OCI-LY3 (cell line): ENCODE measurements around the gene CFAP46.

ENCODE experiments used
- H2AFZ ChIP-seq: fragments of 200-600, 300-600 bp; shearing (Covaris generic); 2 replicates; pipeline ENCODE4 v1.6.0; 2014; ENCODE audit warnings: antibody characterized with exemption, low read depth, low read length
- H3K27ac ChIP-seq: fragments of 200-600, 300-600 bp; sonication (generic); 2 replicates; pipeline ENCODE4 v1.5.1; 2014; ENCODE audit warnings: mild to moderate bottlenecking, low read length, moderate library complexity, mixed read lengths
- H3K27me3 ChIP-seq: fragments of 200-600, 300-600 bp; sonication (generic); 2 replicates; pipeline ENCODE4 v1.6.1; 2014; ENCODE audit warnings: low read depth, low read length, mixed read lengths
- H3K36me3 ChIP-seq: fragments of 200-600, 300-600 bp; sonication (generic); replicated peaks from 2 replicates; pipeline ENCODE3; 2014; ENCODE audit warnings: low read depth, low read length, mixed read lengths
- H3K4me1 ChIP-seq: fragments of 300-600, 200-600 bp; sonication (generic); 2 replicates; pipeline ENCODE4 v1.6.1; 2014; ENCODE audit warnings: low read length, mixed read lengths
- H3K4me2 ChIP-seq: fragments of 200-600, 300-600 bp; sonication (generic); 2 replicates; pipeline ENCODE4 v1.6.1; 2014; ENCODE audit warnings: low read length, mixed read lengths
- H3K4me3 ChIP-seq: fragments of 300-600, 200-600 bp; sonication (generic); 2 replicates; pipeline ENCODE4 v1.5.1; 2014; ENCODE audit warnings: antibody characterized with exemption, mild to moderate bottlenecking, low read length, moderate library complexity
- H3K79me2 ChIP-seq: fragments of 300-600, 200-600 bp; shearing (Covaris generic); 2 replicates; pipeline ENCODE4 v1.6.1; 2014; ENCODE audit warnings: mild to moderate bottlenecking, low read length, mixed read lengths
- H3K9ac ChIP-seq: fragments of 300-600, 200-600 bp; shearing (Covaris generic); 2 replicates; pipeline ENCODE4 v1.6.0; 2014; ENCODE audit warnings: mild to moderate bottlenecking, low read length, moderate library complexity
- H3K9me3 ChIP-seq: fragments of 200-600, 300-600 bp; shearing (Covaris generic); 2 replicates; pipeline ENCODE4 v1.6.1; 2014; ENCODE audit warnings: low read length, mixed read lengths; ENCODE audit not compliant: insufficient read depth
- H4K20me1 ChIP-seq: fragments of 200-600, 300-600 bp; sonication (generic); 2 replicates; pipeline ENCODE4 v1.6.1; 2016; ENCODE audit warnings: low read length, mixed read lengths; ENCODE audit not compliant: insufficient read depth
- CTCF ChIP-seq: fragments of 200-600, 300-600 bp; sonication (generic); IDR thresholded peaks from 2 replicates; pipeline ENCODE4 v1.5.1; 2014; ENCODE audit warnings: antibody characterized with exemption, low read length, low read depth
- EZH2phosphoT487 ChIP-seq: fragments of 200-600 bp; shearing (Covaris generic); IDR thresholded peaks from 2 replicates; pipeline ENCODE4 v1.6.1; 2018; ENCODE audit warnings: antibody characterized with exemption, mixed run types, low read depth

Gene CFAP46

GRCh38 chr10:132946806-132947546 is 4.6 kb upstream of the CFAP46 start:
- no peaks in the 10 kb centered on the region for H4K20me1 ChIP-seq
- H3K27ac ChIP-seq = no peak overlapping the region
- H3K4me1 ChIP-seq = no peaks in the 10 kb centered on the region
- H3K27me3 ChIP-seq = peaks cover 9% of the 10 kb centered on the region
- no peak overlapping the region for H3K4me2 ChIP-seq
- no peaks in the 10 kb centered on the region for H3K79me2 ChIP-seq
- H2AFZ ChIP-seq = no peak overlapping the region
- TF ChIP-seq CTCF (no peak), EZH2phosphoT487 (no peak)
- H3K4me3 ChIP-seq = no peak overlapping the region
- no peak overlapping the region for H3K9ac ChIP-seq
- H3K36me3 ChIP-seq = no peaks in the 10 kb centered on the region
- no peaks in the 10 kb centered on the region for H3K9me3 ChIP-seq

GRCh38 chr10:132946311-132946710 is 3.9 kb upstream of the CFAP46 start:
- Histone ChIP-seq H3K27me3 (peaks cover 9% of the 10 kb centered on the region), H3K36me3 (no peaks in the 10 kb centered on the region)
- TF ChIP-seq CTCF (no peak), EZH2phosphoT487 (no peak)

GRCh38 chr10:132945894-132946255 is 3.5 kb upstream of the CFAP46 start:
- Histone ChIP-seq H3K27ac (no peak overlapping the region), H2AFZ (no peak overlapping the region), H3K9ac (no peak overlapping the region), H3K9me3 (no peaks in the 10 kb centered on the region), H3K4me3 (no peak overlapping the region), H3K79me2 (no peaks in the 10 kb centered on the region), H3K4me1 (peaks cover 10% of the 10 kb centered on the region), H3K4me2 (no peak overlapping the region), H3K36me3 (no peaks in the 10 kb centered on the region), H4K20me1 (no peaks in the 10 kb centered on the region), H3K27me3 (peaks cover 9% of the 10 kb centered on the region)
- no peak for TF ChIP-seq EZH2phosphoT487
- TF ChIP-seq CTCF = no peak

More at GRCh38 chr10:132946311-132946710, 3.9 kb upstream of the CFAP46 start:
- Histone ChIP-seq H4K20me1 (no peaks in the 10 kb centered on the region), H3K79me2 (no peaks in the 10 kb centered on the region), H3K4me2 (no peak overlapping the region), H2AFZ (no peak overlapping the region), H3K27ac (no peak overlapping the region), H3K4me1 (peaks cover 6% of the 10 kb centered on the region), H3K9me3 (no peaks in the 10 kb centered on the region), H3K4me3 (no peak overlapping the region), H3K9ac (no peak overlapping the region)

GRCh38 chr10:132945125-132945893 is 2.9 kb upstream of the CFAP46 start:
- TF ChIP-seq CTCF (no peak), EZH2phosphoT487 (no peak)
- Histone ChIP-seq H3K4me3 (no peak overlapping the region), H3K9me3 (no peaks in the 10 kb centered on the region), H3K9ac (no peak overlapping the region), H3K27me3 (peaks cover 4% of the 10 kb centered on the region), H3K27ac (no peak overlapping the region), H3K4me2 (no peak overlapping the region), H2AFZ (no peak overlapping the region), H4K20me1 (no peaks in the 10 kb centered on the region), H3K4me1 (peaks cover 16% of the 10 kb centered on the region), H3K36me3 (no peaks in the 10 kb centered on the region), H3K79me2 (no peaks in the 10 kb centered on the region)
